Gastroesophageal sphincter (tissue), 4 donors: ENCODE data around the gene MRPL46. TPM values are rescaled to one million over a fixed set of nuclear protein-coding genes. Genes with fewer than 3 reads are reported as not detected.
A peak's percentile ranks its signal among the peaks of the same experiment; 100 is the strongest.

ENCODE experiments used
- ATAC-seq: fragments of 150-250 bp; one replicate; pipeline ENCODE4 v1.9.1; 2016; ENCODE audit warnings: mild to moderate bottlenecking, moderate library complexity
- H3K27ac ChIP-seq, 4 donors: fragments of 200-600 bp; sonication (generic) in 3 of 4; 1 replicate in 3 of 4; 2 replicates in 1 of 4; pipeline ENCODE4 v1.5.1; 2016 to 2019
- H3K27me3 ChIP-seq: fragments of 200-600 bp; sonication (generic); one replicate; pipeline ENCODE4 v1.5.1; 2019
- H3K36me3 ChIP-seq, 2 donors: fragments of 200-600 bp; sonication (generic); one replicate each; pipeline ENCODE4 v1.5.1; 2019; ENCODE audit warnings: control low read depth in 1 of 2
- H3K4me1 ChIP-seq, 3 donors: fragments of 200-600 bp; sonication (generic); 1 replicate in 2 of 3; 2 replicates in 1 of 3; pipeline ENCODE4 v1.5.1; 2016 to 2019; ENCODE audit warnings: control low read depth in 2 of 3
- H3K4me3 ChIP-seq, 2 donors: fragments of 200-600 bp; sonication (generic); one replicate each; pipeline ENCODE4 v1.5.1; 2019; ENCODE audit warnings: mild to moderate bottlenecking in 1 of 2, moderate library complexity in 1 of 2
- H3K9me3 ChIP-seq, 3 donors: fragments of 200-600 bp; sonication (generic); one replicate each; pipeline ENCODE4 v1.5.1; 2017 to 2019; ENCODE audit warnings: control low read depth in 2 of 3
- CTCF ChIP-seq, 4 experiments: fragments of 200-600 bp in 2 of 4; fragments of 450-650 bp in 2 of 4; sonication (generic) in 1 of 4; IDR thresholded peaks; one replicate each; pipeline ENCODE4 v1.5.1; 2017 to 2019; ENCODE audit warnings: antibody characterized with exemption in 4 of 4, mild to moderate bottlenecking in 2 of 4, moderate library complexity in 2 of 4
- EP300 ChIP-seq: sonication (generic); formaldehyde crosslinking; IDR thresholded peaks from one replicate; pipeline ENCODE4 v1.6.1; 2017; ENCODE audit warnings: antibody characterized with exemption, mild to moderate bottlenecking
- POLR2A ChIP-seq, 2 donors: fragments of 450-650 bp; IDR thresholded peaks; one replicate each; pipeline ENCODE4 v1.6.1; 2017; ENCODE audit warnings: antibody characterized with exemption in 2 of 2, mild to moderate bottlenecking in 2 of 2, moderate library complexity in 1 of 2
- POLR2AphosphoS5 ChIP-seq: sonication (generic); formaldehyde crosslinking; IDR thresholded peaks from one replicate; pipeline ENCODE4 v1.6.1; 2017; ENCODE audit warnings: antibody characterized with exemption
- WGBS, 2 donors: methylation state at CpG; one replicate each; pipeline ENCODE4 v1.1.5; 2018; ENCODE audit warnings: low coverage in 1 of 2; 5-methylcytosine and 5-hydroxymethylcytosine counted together
- total RNA-seq, 4 donors: library from RNA; depleted of rRNA; stranded (reverse); fragments of >200 nt; gene quantifications; one replicate each; pipeline ENCODE4 v1.1.0, GENCODE V29; 2016

Gene MRPL46
- total RNA-seq: 10 to 100 TPM; 22.6 to 26.9 (median 22.9) TPM

GRCh38 chr15:88467073-88467934, at the start of gene MRPL46, which contains the start of gene MRPS11:
Gene MRPL46, minus strand, starts transcription at chr15:88467388. Its CDS starts 11 bp downstream, at chr15:88467377.
Gene MRPS11, plus strand, starts transcription at chr15:88467708. Its CDS starts 10 bp downstream, at chr15:88467718.
- peak; percentile 96 for ATAC-seq
- WGBS, 2 donors: 0 to 2% methylated on average over 9 to 26 of the region's 55 CpGs
- TF ChIP-seq CTCF (IDR thresholded peaks at IDR 0.05) (no peak), POLR2A (IDR thresholded peaks at IDR 0.05) (peak; percentile 12 to 26), POLR2AphosphoS5 (peak; percentile 84), EP300 (no peak)

GRCh38 chr15:88513195-88513594, 46.0 kb upstream of the MRPL46 start:
- H3K4me1 ChIP-seq: no peaks in the 10 kb centered on the region
- no peak overlapping the region for H3K27ac ChIP-seq
- TF ChIP-seq POLR2AphosphoS5 (no peak), POLR2A (IDR thresholded peaks at IDR 0.05) (no peak), EP300 (no peak), CTCF (IDR thresholded peaks at IDR 0.05) (no peak)
- H3K4me3 ChIP-seq: no peak overlapping the region
- H3K27me3 ChIP-seq: no peaks in the 10 kb centered on the region
- H3K9me3 ChIP-seq: no peaks in the 10 kb centered on the region
- WGBS, 2 donors: 79 to 90% methylated on average over 5 of the region's 5 CpGs
- peaks cover 0 to 76% of the 10 kb centered on the region in 2 donors for H3K36me3 ChIP-seq
- ATAC-seq: no peak

More at GRCh38 chr15:88467073-88467934, at the start of gene MRPL46, which contains the start of gene MRPS11:
- Histone ChIP-seq H3K36me3 (peaks cover 3 to 49% of the 10 kb centered on the region in 2 donors), H3K4me3 (peak within 1 kb of the TSS; percentile 58 to 73), H3K27me3 (no peaks in the 10 kb centered on the region), H3K27ac (peak within 1 kb of the TSS; percentile 74 to 98 (median 91)), H3K9me3 (no peaks in the 10 kb centered on the region), H3K4me1 (peaks cover 14 to 33% (median 17%) of the 10 kb centered on the region in 3 donors)

GRCh38 chr15:88512601-88513000, 45.4 kb upstream of the MRPL46 start:
- Histone ChIP-seq H3K9me3 (no peaks in the 10 kb centered on the region), H3K36me3 (peaks cover 0 to 82% of the 10 kb centered on the region in 2 donors), H3K27me3 (no peaks in the 10 kb centered on the region), H3K27ac (no peak overlapping the region), H3K4me3 (no peak overlapping the region), H3K4me1 (no peaks in the 10 kb centered on the region)
- no peak for ATAC-seq
- 73 to 90% methylated on average over 2 to 3 of the region's 5 CpGs for WGBS, 2 donors
- TF ChIP-seq POLR2AphosphoS5 (no peak), CTCF (IDR thresholded peaks at IDR 0.05) (no peak), POLR2A (IDR thresholded peaks at IDR 0.05) (no peak), EP300 (no peak)

GRCh38 chr15:88512078-88512477, 44.9 kb upstream of the MRPL46 start:
- Histone ChIP-seq H3K9me3 (no peaks in the 10 kb centered on the region), H3K4me3 (no peak overlapping the region), H3K36me3 (peaks cover 0 to 88% of the 10 kb centered on the region in 2 donors), H3K4me1 (no peaks in the 10 kb centered on the region), H3K27me3 (no peaks in the 10 kb centered on the region), H3K27ac (no peak overlapping the region)
- no peak for ATAC-seq
- TF ChIP-seq EP300 (no peak), CTCF (IDR thresholded peaks at IDR 0.05) (no peak), POLR2AphosphoS5 (no peak), POLR2A (IDR thresholded peaks at IDR 0.05) (no peak)
- 88 to 90% methylated on average over 1 to 3 of the region's 3 CpGs for WGBS, 2 donors
